Measurements from ENCODE around the gene ZRANB3. TPM values are rescaled to one million over a fixed set of nuclear protein-coding genes. Genes with fewer than 3 reads are reported as not detected.
"Not testable (repeated sequence)": the region's sequence is repeated elsewhere in the genome, so short reads cannot be mapped to it uniquely, and the experiment has no call there.

The ZRANB3 gene
- total RNA-seq, 1 experiment from 2014 or later: 17.1 TPM

GRCh38 chr2:135547311-135547710 is 16.3 kb upstream of the ZRANB3 start:
- no peaks in the 10 kb centered on the region for H3K27me3 ChIP-seq (replicated peaks; ENCODE audit: insufficient read depth, low read depth, low read length, poor library complexity)
- TF ChIP-seq CTCF (conservative IDR thresholded peaks at IDR 0.05; ENCODE audit: low read depth, low read length) (no peak), EZH2 (IDR thresholded peaks at IDR 0.05; ENCODE audit: borderline replicate concordance, low read depth, low read length, poor library complexity, severe bottlenecking) (no peak)
- no peak overlapping the region for H3K4me3 ChIP-seq (ENCODE audit: low read depth, low read length, poor library complexity, severe bottlenecking)
- CTCF ChIA-PET: no interaction called here
- H3K36me3 ChIP-seq (ENCODE audit: insufficient read depth, low read length, poor library complexity, severe bottlenecking): no peaks in the 10 kb centered on the region
- POLR2A ChIA-PET (ENCODE audit: low non-redundant PET): no interaction called here
- no peak overlapping the region for H3K27ac ChIP-seq (ENCODE audit: low read depth, low read length, poor library complexity, severe bottlenecking)
- H3K9me3 ChIP-seq (ENCODE audit: low read depth, low read length, poor library complexity, severe bottlenecking): no peaks in the 10 kb centered on the region
- BruUV-seq (replicated peaks): no TSS peak
- intact Hi-C loops (cut with micrococcal nuclease; ENCODE audit: unreplicated experiment): no loop called here
- H3K4me1 ChIP-seq (ENCODE audit: insufficient read depth, low read length, poor library complexity, severe bottlenecking): no peaks in the 10 kb centered on the region
- DNase-seq (ENCODE audit: low spot score): no peak

GRCh38 chr2:135546436-135546835 is 15.4 kb upstream of the ZRANB3 start:
- Histone ChIP-seq H3K36me3 (ENCODE audit: insufficient read depth, low read length, poor library complexity, severe bottlenecking) (no peaks in the 10 kb centered on the region), H3K4me3 (ENCODE audit: low read depth, low read length, poor library complexity, severe bottlenecking) (no peak overlapping the region), H3K9me3 (ENCODE audit: low read depth, low read length, poor library complexity, severe bottlenecking) (no peaks in the 10 kb centered on the region), H3K4me1 (ENCODE audit: insufficient read depth, low read length, poor library complexity, severe bottlenecking) (no peaks in the 10 kb centered on the region), H3K27me3 (replicated peaks; ENCODE audit: insufficient read depth, low read depth, low read length, poor library complexity) (no peaks in the 10 kb centered on the region), H3K27ac (ENCODE audit: low read depth, low read length, poor library complexity, severe bottlenecking) (no peak overlapping the region)
- BruUV-seq (replicated peaks): no TSS peak
- DNase-seq (ENCODE audit: low spot score): no peak
- intact Hi-C loops (cut with micrococcal nuclease; ENCODE audit: unreplicated experiment): no loop called here
- TF ChIP-seq EZH2 (IDR thresholded peaks at IDR 0.05; ENCODE audit: borderline replicate concordance, low read depth, low read length, poor library complexity, severe bottlenecking) (no peak), CTCF (conservative IDR thresholded peaks at IDR 0.05; ENCODE audit: low read depth, low read length) (no peak)
- CTCF ChIA-PET: no interaction called here
- POLR2A ChIA-PET (ENCODE audit: low non-redundant PET): no interaction called here

GRCh38 chr2:135533545-135533944 is 2.5 kb upstream of the ZRANB3 start:
- H3K27ac ChIP-seq (ENCODE audit: low read depth, low read length, poor library complexity, severe bottlenecking); CTCF ChIA-PET; BruUV-seq (replicated peaks); H3K4me1 ChIP-seq (ENCODE audit: insufficient read depth, low read length, poor library complexity, severe bottlenecking); H3K9me3 ChIP-seq (ENCODE audit: low read depth, low read length, poor library complexity, severe bottlenecking); H3K4me3 ChIP-seq (ENCODE audit: low read depth, low read length, poor library complexity, severe bottlenecking); DNase-seq (ENCODE audit: low spot score); H3K27me3 ChIP-seq (replicated peaks; ENCODE audit: insufficient read depth, low read depth, low read length, poor library complexity); H3K36me3 ChIP-seq (ENCODE audit: insufficient read depth, low read length, poor library complexity, severe bottlenecking); POLR2A ChIA-PET (ENCODE audit: low non-redundant PET): not testable (repeated sequence)
- intact Hi-C loops (cut with micrococcal nuclease; ENCODE audit: unreplicated experiment): loop anchor here (5.0 kb wide), 1 partner anchor 481 kb away; the partner anchor contains the start of gene RAB3GAP1

DNA sequence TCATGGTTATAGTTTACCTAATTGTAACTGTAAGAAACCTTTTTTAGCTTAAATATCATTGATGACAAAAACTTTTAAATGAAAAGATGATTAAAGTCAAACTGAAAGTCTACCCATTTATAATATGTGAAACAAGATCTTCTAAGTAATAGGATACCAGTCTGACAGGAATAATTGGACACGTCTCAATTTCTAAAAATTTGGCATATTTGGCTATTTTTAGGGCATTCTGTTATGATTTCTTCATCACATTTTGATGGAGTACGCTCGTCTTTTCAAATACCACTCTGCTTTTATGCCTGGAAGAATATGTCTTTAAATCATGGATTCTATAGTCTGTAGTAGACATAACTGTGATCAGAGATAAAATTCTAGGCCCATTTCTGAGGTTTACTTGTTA is 1.6 kb upstream of the ZRANB3 start:
- H3K36me3 ChIP-seq (ENCODE audit: insufficient read depth, low read length, poor library complexity, severe bottlenecking): no peaks in the 10 kb centered on the region
- ChIA-PET POLR2A (ENCODE audit: low non-redundant PET) (interaction anchor here (0.5 to 0.6 kb wide), 2 partner anchors 28 to 192 kb away, joined by 4 to 5 read pairs; no protein-coding TSS in a partner anchor), CTCF (no interaction called here)
- H3K27me3 ChIP-seq (replicated peaks; ENCODE audit: insufficient read depth, low read depth, low read length, poor library complexity): no peaks in the 10 kb centered on the region
- TSS peak; percentile 51 for BruUV-seq (replicated peaks)
- no peak for TF ChIP-seq EZH2 (IDR thresholded peaks at IDR 0.05; ENCODE audit: borderline replicate concordance, low read depth, low read length, poor library complexity, severe bottlenecking)
- TF ChIP-seq CTCF (conservative IDR thresholded peaks at IDR 0.05; ENCODE audit: low read depth, low read length): no peak
- no peak for DNase-seq (ENCODE audit: low spot score)
- peaks cover 6% of the 10 kb centered on the region for H3K4me1 ChIP-seq (ENCODE audit: insufficient read depth, low read length, poor library complexity, severe bottlenecking)
- intact Hi-C loops (cut with micrococcal nuclease; ENCODE audit: unreplicated experiment): loop anchor here (5.0 kb wide), 1 partner anchor 480 kb away; the partner anchor contains the start of gene RAB3GAP1
- no peak overlapping the region for H3K27ac ChIP-seq (ENCODE audit: low read depth, low read length, poor library complexity, severe bottlenecking)
- peak overlapping the region; percentile 92 for H3K4me3 ChIP-seq (ENCODE audit: low read depth, low read length, poor library complexity, severe bottlenecking)
- no peaks in the 10 kb centered on the region for H3K9me3 ChIP-seq (ENCODE audit: low read depth, low read length, poor library complexity, severe bottlenecking)

Data from A673 (cell line).